Muscle of back (tissue), 11 donors: ENCODE data around the gene GPATCH4. TPM values are rescaled to one million over a fixed set of nuclear protein-coding genes. Genes with fewer than 3 reads are reported as not detected.

Source experiments
- DNase-seq, 3 donors: peaks; one replicate each; pipeline versions ENCODE4 v3.0.0 to v3.0.0-alpha.2; 2013
- polyA plus RNA-seq, 10 donors: library from polyadenylated mRNA; unstranded; fragments of 120-200 nt; gene quantifications; one replicate each; pipeline ENCODE4 v1.2.1, GENCODE V29; 2013; ENCODE audit not compliant: insufficient read length in 10 of 10

GPATCH4 gene
- polyA plus RNA-seq, 10 donors: 23.4 to 36.7 (median 29.4) TPM

GRCh38 chr1:156579472-156579871, 21.8 kb downstream of the GPATCH4 start, which contains the start of gene TTC24:
Gene TTC24, plus strand, starts transcription at chr1:156579723. Its CDS starts 1,642 bp downstream, at chr1:156581365.
- DNase-seq: no peak

- no peak for DNase-seq
These were observed 23.2 kb downstream of the GPATCH4 start for GRCh38 chr1:156578055-156578454.

- DNase-seq: no peak
These were observed 23.7 kb downstream of the GPATCH4 start for GRCh38 chr1:156577550-156577949.

DNA sequence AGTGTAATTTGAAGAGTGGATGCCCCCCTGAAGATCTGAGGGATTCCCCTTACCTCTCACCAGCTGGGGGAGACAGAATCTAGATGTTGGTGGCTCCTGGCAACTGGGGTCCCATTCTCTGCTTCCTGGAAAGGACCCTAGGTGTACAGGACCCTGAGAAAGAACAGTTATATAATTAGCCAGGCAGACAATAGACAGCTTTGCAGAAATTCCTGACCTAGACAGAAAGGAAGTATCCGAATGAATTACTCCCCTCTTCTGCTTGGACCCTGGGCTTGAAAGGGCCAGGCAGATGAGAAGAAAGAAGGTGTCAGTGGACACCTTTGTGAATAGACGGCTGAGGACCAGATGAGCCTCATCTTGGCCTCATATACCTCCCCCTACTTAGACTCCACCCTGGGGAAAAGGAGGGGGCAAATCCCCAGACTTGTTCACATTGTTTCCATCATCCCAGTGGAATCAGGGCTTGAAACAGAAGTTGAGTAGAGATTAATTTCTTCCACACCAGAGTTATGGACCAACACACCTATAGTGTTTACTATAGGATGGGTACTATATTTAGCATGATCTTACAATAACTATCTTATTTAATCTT, 27.1 kb downstream of the GPATCH4 start:
- no peak for DNase-seq

DNA sequence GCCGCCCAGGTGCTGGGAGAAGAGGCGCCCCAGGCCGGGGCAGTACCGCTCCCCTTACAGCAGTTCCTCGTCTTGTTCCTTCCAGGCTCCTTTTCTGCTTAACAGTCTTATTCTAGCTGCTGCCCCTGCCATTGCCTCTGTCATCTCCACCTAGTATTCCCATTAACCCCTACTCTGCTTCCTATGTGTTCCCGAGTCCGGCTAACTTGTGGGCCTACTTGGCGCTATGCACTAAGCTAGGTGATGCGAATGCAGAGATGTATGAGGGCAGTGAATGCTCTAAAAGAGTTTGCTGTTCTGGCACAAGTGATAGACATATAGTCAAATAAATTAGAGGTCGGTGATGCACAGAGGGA, 28.6 kb downstream of the GPATCH4 start:
- DNase-seq: no peak

DNA sequence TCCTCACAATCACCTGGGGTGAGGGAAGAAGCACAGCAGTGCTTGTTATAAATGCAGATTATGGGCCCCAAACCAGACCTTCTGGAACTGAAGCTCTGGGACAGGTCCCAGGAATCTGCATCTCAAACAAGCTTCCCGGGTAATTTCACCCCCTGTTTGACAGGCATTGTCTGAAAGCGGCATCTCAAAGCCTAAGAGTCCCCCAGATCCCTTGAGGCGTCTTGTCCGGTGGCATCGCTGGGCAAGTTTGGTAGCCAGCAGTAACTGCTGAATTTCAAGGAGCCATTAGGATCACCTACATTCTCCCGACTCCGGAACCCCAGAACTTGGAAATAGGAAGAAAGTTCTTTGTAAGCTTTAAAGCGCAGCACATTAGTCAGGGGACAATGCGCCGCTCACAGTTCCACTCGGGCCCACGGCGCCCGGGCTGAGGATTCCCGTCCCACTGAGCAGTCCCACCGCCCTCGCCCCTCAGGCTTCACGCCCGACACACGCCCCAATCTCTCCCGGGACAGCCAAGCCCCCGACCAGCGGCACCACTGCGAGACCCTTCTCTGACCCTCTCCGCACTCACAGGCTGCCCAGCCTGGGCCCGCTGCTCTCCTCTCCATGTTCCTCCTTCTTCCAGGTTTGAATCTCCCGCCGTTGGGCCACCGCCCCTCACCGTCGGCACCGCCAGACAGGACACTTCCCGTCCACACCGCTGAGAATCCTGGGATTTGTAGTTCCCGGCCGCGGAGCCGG, 29.2 kb downstream of the GPATCH4 start, which contains the start of gene IQGAP3:
TSS of gene IQGAP3 (minus strand) at position 647 of the 744 bp plus-strand sequence. CDS start at position 611, 36 bp downstream.
- DNase-seq: peak; percentile 72 to 90 (median 82)

GRCh38 chr1:156571261-156571852, 29.9 kb downstream of the GPATCH4 start:
- DNase-seq: peak in 2 of 3 donors; percentile 60 to 84

GRCh38 chr1:156566436-156566835, 34.8 kb downstream of the GPATCH4 start:
- DNase-seq: no peak

- DNase-seq: no peak
These were observed 35.8 kb downstream of the GPATCH4 start for GRCh38 chr1:156565519-156565918.

- DNase-seq: no peak
These were observed 40.6 kb downstream of the GPATCH4 start for GRCh38 chr1:156560585-156561163.

DNA sequence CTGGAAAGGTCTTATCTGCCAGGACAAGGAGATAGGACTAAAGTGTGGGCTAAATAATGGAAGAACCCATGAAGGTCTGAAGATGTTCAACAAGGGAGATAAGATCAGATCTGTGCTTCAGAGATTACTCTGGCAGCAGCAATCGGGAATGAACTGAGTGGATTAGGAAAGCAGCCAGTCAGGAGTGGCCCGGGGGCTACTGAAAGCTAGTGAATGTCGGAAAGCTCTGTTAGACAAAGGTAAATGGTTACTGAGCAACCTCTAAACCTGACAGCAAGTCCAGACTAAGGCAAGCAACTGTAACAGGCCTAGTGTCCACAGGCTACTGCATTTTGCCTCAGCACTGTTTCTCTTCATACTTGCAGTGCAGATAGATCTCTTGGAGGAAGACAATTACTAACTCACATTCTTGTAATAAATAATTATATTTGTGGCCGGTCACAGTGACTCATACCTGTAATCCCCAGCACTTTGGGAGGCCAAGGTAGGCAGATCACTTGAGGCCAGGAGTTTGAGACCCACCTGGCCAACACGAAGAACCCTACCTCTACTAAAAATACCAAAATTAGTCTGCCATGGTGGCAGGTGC, 41.4 kb downstream of the GPATCH4 start:
- no peak for DNase-seq

DNA sequence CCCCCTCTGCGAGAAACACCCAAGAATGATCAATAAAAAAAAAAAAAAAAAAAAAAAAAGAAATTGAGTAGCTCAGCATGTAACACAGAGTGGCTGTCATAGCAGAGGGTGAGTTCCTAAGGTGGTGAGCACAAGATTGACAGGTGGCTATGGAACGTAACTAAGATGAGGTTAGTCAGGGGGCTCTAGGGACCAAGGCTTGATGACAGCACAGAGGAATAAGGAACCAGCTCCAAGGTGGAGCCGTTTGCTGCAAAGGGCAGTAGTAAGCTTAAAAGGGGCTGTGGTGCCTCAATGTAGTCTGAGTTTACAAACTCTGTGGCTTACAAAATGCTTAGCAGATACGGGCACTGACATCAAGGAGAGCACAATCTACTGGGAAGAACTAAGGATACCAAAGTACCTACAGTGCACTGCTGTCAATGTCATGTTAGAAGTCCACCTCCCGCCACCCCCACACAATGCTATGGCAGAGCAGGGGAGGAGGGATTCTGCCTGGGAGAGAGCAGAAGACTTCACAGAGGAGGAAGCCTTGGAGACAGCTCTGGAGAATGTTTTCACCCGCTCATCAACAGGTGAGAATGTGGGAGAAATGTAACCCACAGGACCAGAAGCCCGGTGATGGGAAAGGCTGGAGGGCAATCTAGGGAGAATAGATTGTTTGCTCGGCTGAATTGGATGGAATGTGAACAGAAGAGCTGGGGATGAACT, 42.0 kb downstream of the GPATCH4 start:
- no peak for DNase-seq

DNA sequence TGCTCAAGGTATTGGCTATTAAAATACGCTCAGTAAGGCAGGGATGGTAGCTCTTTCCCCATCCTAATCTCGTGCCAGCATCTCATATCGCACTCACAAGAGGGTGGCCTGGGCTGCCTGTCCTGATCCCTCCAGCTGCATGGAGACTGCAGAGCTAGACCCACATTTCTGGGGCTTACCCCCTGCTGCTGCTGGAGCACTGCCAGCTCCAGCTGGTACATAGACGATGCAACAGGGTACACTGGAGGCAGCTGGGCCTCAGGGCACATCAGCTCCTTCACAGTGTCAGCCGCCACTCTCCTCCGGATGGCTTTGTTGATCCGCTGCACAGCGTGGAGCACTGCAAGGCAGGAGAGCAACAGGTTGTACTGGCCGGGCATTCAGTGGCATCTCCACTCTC, 44.9 kb downstream of the GPATCH4 start:
- no peak for DNase-seq

DNA sequence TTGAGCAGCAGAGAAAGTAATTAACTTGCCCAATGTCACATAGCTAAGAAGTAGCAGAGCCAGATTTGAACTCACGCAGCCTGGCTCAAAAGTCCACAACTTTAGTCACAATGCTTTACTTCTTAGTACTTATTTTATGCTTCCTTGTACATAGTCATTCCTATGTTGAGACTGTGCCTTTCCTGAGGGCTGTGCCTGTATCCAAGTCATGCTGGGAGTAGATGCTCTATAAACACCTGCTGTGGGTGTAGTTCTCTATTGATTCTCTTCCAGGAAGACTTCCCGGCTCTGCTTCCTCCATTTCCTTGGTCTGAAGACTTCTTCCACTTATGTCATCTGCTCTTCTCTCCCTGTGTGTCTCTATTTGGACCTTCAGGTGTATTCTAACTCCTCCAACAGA, 45.6 kb downstream of the GPATCH4 start:
- no peak for DNase-seq

- no peak for DNase-seq
These were observed 46.3 kb downstream of the GPATCH4 start for GRCh38 chr1:156554971-156555370.

DNA sequence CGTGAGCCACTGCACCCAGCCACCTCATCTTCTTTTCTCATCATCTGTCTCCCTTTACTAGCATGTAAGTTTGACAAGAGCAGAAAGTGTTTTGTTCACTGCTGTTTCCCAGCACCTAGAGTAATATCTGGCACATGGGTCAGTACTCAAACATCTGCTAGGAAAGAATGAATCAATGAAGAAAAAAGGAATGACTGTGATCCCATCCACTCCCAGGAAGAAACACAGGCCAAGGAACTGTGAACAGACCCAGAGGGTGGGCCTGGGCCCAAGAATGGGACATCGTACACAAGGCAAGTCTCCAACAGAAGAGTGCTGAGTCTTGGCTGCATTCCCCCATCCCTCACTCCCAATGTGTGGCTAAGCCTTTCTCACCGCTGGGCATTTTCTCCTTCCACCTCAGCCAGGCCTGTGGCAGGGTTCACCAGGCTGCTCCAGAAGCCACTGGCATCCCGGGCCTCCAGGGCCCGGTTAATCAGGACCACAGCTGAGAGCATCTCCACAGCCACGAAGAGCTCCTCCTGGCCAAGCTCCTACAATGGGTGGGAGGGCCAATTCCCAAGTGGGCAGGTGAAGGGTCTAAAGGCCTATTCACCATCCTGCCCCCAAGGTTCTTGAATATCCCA, 47.3 kb downstream of the GPATCH4 start:
- peak in 2 of 3 donors; percentile 42 to 47 for DNase-seq

GRCh38 chr1:156552937-156553336, 48.3 kb downstream of the GPATCH4 start:
- DNase-seq: peak in 1 of 3 donors; percentile 20

DNA sequence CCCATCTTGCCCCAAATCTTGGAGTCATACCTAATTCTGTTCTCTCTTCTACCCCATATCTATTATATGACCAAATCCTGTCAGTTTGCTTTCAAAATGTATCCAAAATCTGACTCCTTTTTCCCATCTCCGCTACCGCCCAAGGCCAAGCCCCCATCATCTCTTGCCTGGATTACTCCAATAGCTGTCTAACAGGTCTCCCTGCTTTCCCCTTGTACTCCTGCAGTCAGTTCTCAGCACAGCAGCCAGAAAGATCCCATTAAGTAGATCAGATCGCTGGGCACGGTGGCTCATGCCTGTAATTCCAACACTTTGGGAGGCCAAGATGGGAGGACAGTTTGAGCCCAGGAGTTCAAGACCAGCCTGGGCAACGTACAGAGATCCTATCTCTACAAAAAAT, 48.8 kb downstream of the GPATCH4 start:
- no peak for DNase-seq

GRCh38 chr1:156551869-156552268, 49.4 kb downstream of the GPATCH4 start:
- no peak for DNase-seq

GRCh38 chr1:156551066-156551643, 50.1 kb downstream of the GPATCH4 start:
- no peak for DNase-seq

DNA sequence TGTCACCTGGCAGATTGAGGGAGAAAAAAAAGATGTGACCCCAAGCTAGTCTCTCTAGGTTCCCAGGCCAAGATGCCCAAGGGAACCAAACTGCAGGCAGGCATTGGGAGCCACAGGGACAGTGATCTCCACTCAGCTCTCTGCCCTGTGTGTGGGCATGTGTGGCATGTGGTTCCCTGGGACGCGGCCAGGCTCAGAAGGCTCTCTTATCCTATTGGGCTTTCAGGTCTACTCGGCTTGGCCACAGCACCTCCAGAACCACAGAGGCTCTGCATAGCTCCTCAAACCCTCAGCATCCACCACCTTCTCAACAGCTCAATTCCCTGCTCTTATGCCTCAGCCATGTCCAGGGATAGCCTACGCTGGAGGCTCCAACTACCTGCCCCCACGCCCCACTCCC, 50.9 kb downstream of the GPATCH4 start:
- DNase-seq: no peak
